GM18526 (cell line): Measurements from ENCODE around the gene RAB17.

Source experiments
- POLR2A ChIP-seq: IDR thresholded peaks from 3 replicates; pipeline ENCODE4 v1.6.1; 2011; ENCODE audit not compliant: insufficient read length; ENCODE audit errors: extremely low read depth

The RAB17 gene

GRCh38 chr2:237594514-237594871, 4.0 kb upstream of the RAB17 start:
- no peak for TF ChIP-seq POLR2A

GRCh38 chr2:237593596-237594320, 3.2 kb upstream of the RAB17 start:
- no peak for TF ChIP-seq POLR2A

GRCh38 chr2:237593036-237593435, 2.5 kb upstream of the RAB17 start:
- no peak for TF ChIP-seq POLR2A

- no peak for TF ChIP-seq POLR2A
These were observed 2.0 kb upstream of the RAB17 start for GRCh38 chr2:237592425-237592980.

- no peak for TF ChIP-seq POLR2A
These were observed 777 bp upstream of the RAB17 start for GRCh38 chr2:237591141-237591881.

- no peak for TF ChIP-seq POLR2A
These were observed 2.4 kb downstream of the RAB17 start for GRCh38 chr2:237588044-237588696.

GRCh38 chr2:237585590-237586221, 4.8 kb downstream of the RAB17 start:
- TF ChIP-seq POLR2A, result no peak

GRCh38 chr2:237583385-237584295, 6.9 kb downstream of the RAB17 start:
- no peak for TF ChIP-seq POLR2A

GRCh38 chr2:237581751-237582746, 8.5 kb downstream of the RAB17 start:
- TF ChIP-seq POLR2A, result no peak

GRCh38 chr2:237581326-237581725, 9.2 kb downstream of the RAB17 start:
- no peak for TF ChIP-seq POLR2A

GRCh38 chr2:237577956-237578870, 12.3 kb downstream of the RAB17 start:
- no peak for TF ChIP-seq POLR2A

- TF ChIP-seq POLR2A, result no peak
These were observed 13.1 kb downstream of the RAB17 start for GRCh38 chr2:237577458-237577857.
